ENCODE data around the gene FAM222A.

- TF ChIP-seq EZH2phosphoT487 (IDR thresholded peaks at IDR 0.05; ENCODE audit: insufficient read depth, low read depth) (no peak), EZH2 (IDR thresholded peaks at IDR 0.05; ENCODE audit: insufficient read depth, poor library complexity, severe bottlenecking) (no peak)
Observed at GRCh38 chr12:109785854-109786253, 72.2 kb downstream of the FAM222A start.

Measured in GM23248 (cell line).